A549 (cell line): ENCODE measurements around the gene ACACA. TPM values are rescaled to one million over a fixed set of nuclear protein-coding genes. Genes with fewer than 3 reads are reported as not detected.
A peak's percentile ranks its signal among the peaks of the same experiment; 100 is the strongest.
"Not testable (repeated sequence)": the region's sequence is repeated elsewhere in the genome, so short reads cannot be mapped to it uniquely, and the experiment has no call there.

Experiments used
- ATAC-seq, 2 experiments: fragments of 200-7000 bp in 1 of 2; fragments of >200 bp in 1 of 2; cut with Nextera tagmentation in 1 of 2; cut with Tn5 transposase in 1 of 2; 3 replicates each; pipeline versions ENCODE4 v1.8.0 to v1.9.1; 2018 to 2020; ENCODE audit warnings: mild to moderate bottlenecking in 1 of 2, moderate library complexity in 1 of 2
- CTCF ChIA-PET: fragments of 300-600 bp; sonication (Branson Sonifier 250); formaldehyde crosslinking; extraction: SDS; loops from one replicate; lab custom pipeline; 2021; ENCODE audit warnings: antibody characterized with exemption, inconsistent platforms; lab: Yijun Ruan, JAX
- POLR2A ChIA-PET: fragments of 350-600 bp; formaldehyde crosslinking; extraction: SDS; loops from one replicate; lab custom pipeline; 2021; ENCODE audit warnings: antibody characterized with exemption, inconsistent platforms; lab: Yijun Ruan, JAX
- DNase-seq, 2 experiments: peaks; one replicate each; pipeline versions ENCODE4 v3.0.0 to v3.0.0-alpha.2; 2011 to 2016; ENCODE audit warnings: low read depth in 1 of 2, low spot score in 1 of 2
- FAIRE-seq: peaks from 2 replicates; lab custom pipeline; 2011; peaks lifted over from hg19 to GRCh38; lab: Jason Lieb, UNC
- H3K27ac ChIP-seq, 2 experiments: fragments of >200 bp; sonication (Bioruptor Twin); formaldehyde crosslinking; 3 replicates each; pipeline ENCODE4 v1.5.1; 2016 to 2017
- H3K4me1 ChIP-seq: fragments of >200 bp; sonication (Bioruptor Twin); formaldehyde crosslinking; 3 replicates; pipeline ENCODE4 v1.6.1; 2016
- H3K4me2 ChIP-seq: fragments of >200 bp; sonication (Bioruptor Twin); formaldehyde crosslinking; 3 replicates; pipeline ENCODE4 v1.6.1; 2016
- H3K4me3 ChIP-seq: fragments of >200 bp; sonication (Bioruptor Twin); formaldehyde crosslinking; 3 replicates; pipeline ENCODE4 v1.5.1; 2016
- H3K9me3 ChIP-seq: fragments of >200 bp; sonication (Bioruptor Twin); formaldehyde crosslinking; 3 replicates; pipeline ENCODE4 v1.6.1; 2016
- CBX2 ChIP-seq: fragments of 200-600 bp; sonication (generic); IDR thresholded peaks from 2 replicates; pipeline ENCODE4 v1.6.1; 2016; ENCODE audit warnings: low read depth, mild to moderate bottlenecking, borderline replicate concordance
- CBX8 ChIP-seq: fragments of 200-600 bp; sonication (generic); IDR thresholded peaks from 2 replicates; pipeline ENCODE4 v1.6.1; 2016
- CEBPB ChIP-seq, 2 experiments: fragments of >200 bp in 1 of 2; sonication (Bioruptor Twin) in 1 of 2; formaldehyde crosslinking in 1 of 2; IDR thresholded peaks; 2 replicates each; pipeline ENCODE4 v1.6.1; 2012 to 2016
- E2F6 ChIP-seq: IDR thresholded peaks from 2 replicates; pipeline ENCODE4 v1.6.1; 2012; ENCODE audit warnings: low read depth, borderline replicate concordance
- EHMT2 ChIP-seq: fragments of 200-600 bp; sonication (generic); IDR thresholded peaks from 2 replicates; pipeline ENCODE4 v1.6.1; 2016; ENCODE audit warnings: antibody characterized with exemption, low read depth, mild to moderate bottlenecking, moderate library complexity
- JUNB ChIP-seq: fragments of >200 bp; sonication (Bioruptor Twin); formaldehyde crosslinking; IDR thresholded peaks from 2 replicates; pipeline ENCODE4 v1.6.1; 2016
- KDM5A ChIP-seq: fragments of 200-600 bp; sonication (generic); IDR thresholded peaks from 2 replicates; pipeline ENCODE4 v1.6.1; 2016; ENCODE audit warnings: antibody characterized with exemption, mild to moderate bottlenecking
- POLR2A ChIP-seq: IDR thresholded peaks from 2 replicates; pipeline ENCODE4 v1.6.1; 2012; ENCODE audit warnings: mild to moderate bottlenecking, low read length
- POLR2AphosphoS2 ChIP-seq: conservative IDR thresholded peaks from 2 replicates; pipeline ENCODE4 v1.6.1; 2012; ENCODE audit warnings: low read length, improper control_type of control experiment, inconsistent platforms
- RCOR1 ChIP-seq: fragments of 150-350 bp; IDR thresholded peaks from 2 replicates; pipeline ENCODE4 v1.6.1; 2014; ENCODE audit warnings: antibody characterized with exemption, low read length, low read depth
- SREBF2 ChIP-seq: fragments of 450-650 bp; IDR thresholded peaks from 2 replicates; pipeline ENCODE4 v1.6.1; 2014; ENCODE audit warnings: mild to moderate bottlenecking, moderate library complexity
- ZNF302 ChIP-seq: fragments of 250-450 bp; sonication (Bioruptor Pico); IDR thresholded peaks from 2 replicates; pipeline ENCODE4 v1.9.0; 2021; ENCODE audit warnings: inconsistent platforms, mild to moderate bottlenecking, moderate library complexity
- WGBS: methylation state at CpG from one replicate; pipeline ENCODE4 v1.1.6; 2017; ENCODE audit errors: missing lambda C conversion rate; 5-methylcytosine and 5-hydroxymethylcytosine counted together
- polyA plus RNA-seq, 4 experiments: library from polyadenylated mRNA; depleted of rRNA in 3 of 4; stranded (reverse); fragments of >200 nt; fragmentation: RNase III in 1 of 4; extraction: RNeasy Plus Mini Kit Qiagen cat#74134 plus additional on column Dnase treatment in 1 of 4; gene quantifications; 2 replicates in 3 of 4; 3 replicates in 1 of 4; pipeline ENCODE4 v1.2.3, GENCODE V29; 2011 to 2017
- TF ChIP-seq, protein P1 (sequence below): IDR thresholded peaks from 2 replicates; pipeline ENCODE4 v1.6.1; 2012

ACACA gene
- polyA plus RNA-seq, 2 of the 4 experiments (the other 2 are of a cell fraction), result 51.8 to 112 TPM

DNA sequence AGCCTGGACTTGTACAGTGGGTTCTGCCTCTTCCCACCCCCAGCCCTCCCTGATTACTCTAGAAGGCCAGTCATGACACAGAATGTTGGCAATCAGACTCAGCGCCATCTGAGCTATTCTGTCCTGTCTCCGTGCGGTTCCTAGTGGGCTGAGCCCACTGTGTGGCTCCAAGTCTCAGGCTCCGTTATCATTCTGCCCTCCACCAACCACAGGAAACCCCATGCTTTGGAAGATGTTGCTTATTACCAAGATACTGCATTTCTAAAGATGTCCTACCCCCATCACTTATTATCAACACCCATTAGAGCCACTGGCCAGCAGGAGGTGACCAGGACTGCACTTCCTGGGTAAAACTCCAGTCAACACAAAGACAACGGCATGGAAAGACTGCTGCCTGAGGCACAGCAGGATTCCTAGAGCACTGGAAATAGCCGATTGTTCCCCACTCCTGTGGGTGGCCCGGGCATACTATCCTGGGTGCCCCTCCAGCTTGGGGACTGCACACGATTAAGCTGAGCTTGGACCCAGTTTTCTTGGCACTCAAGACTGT is 324.2 kb downstream of the ACACA start:
- H3K4me3 ChIP-seq, result no peak overlapping the region
- FAIRE-seq (no peak), ATAC-seq (peak; percentile 24 to 26; a peak in 4 of 6 replicates), DNase-seq (no peak)
- CTCF ChIA-PET, result interaction anchor here (1.2 to 5.0 kb wide), 7 partner anchors 13 to 479 kb away, joined by 3 to 25 read pairs (median 4); no protein-coding TSS in a partner anchor
- TF ChIP-seq JUNB, result no peak
- no peak for TF ChIP-seq ZNF302 (CRISPR knock-in tag)
- H3K4me2 ChIP-seq, result no peak overlapping the region
- no peaks in the 10 kb centered on the region for H3K4me1 ChIP-seq
- WGBS, result 93% methylated on average over 8 of the region's 8 CpGs
- H3K9me3 ChIP-seq, result no peaks in the 10 kb centered on the region
- no peak overlapping the region for H3K27ac ChIP-seq
- POLR2A ChIA-PET, result no interaction called here

GRCh38 chr17:37081287-37081686 is 325.3 kb downstream of the ACACA start:
- DNase-seq (peak in 1 of 2 experiments; percentile 22), ATAC-seq (peak; percentile 47 to 58; a peak in 4 of 6 replicates), FAIRE-seq (no peak)
- CTCF ChIA-PET, result interaction anchor here (1.5 to 5.0 kb wide), 3 partner anchors 14 to 478 kb away, joined by 4 to 25 read pairs (median 4); no protein-coding TSS in a partner anchor
- Histone ChIP-seq H3K9me3 (no peaks in the 10 kb centered on the region), H3K4me1 (no peaks in the 10 kb centered on the region), H3K4me3 (no peak overlapping the region), H3K27ac (no peak overlapping the region), H3K4me2 (no peak overlapping the region)
- POLR2A ChIA-PET, result no interaction called here
- no peak for TF ChIP-seq POLR2A
- peak; percentile 71; the same call in 1 of the 2 replicates for TF ChIP-seq POLR2AphosphoS2
- no peak for TF ChIP-seq CBX8
- 88% methylated on average over 5 of the region's 5 CpGs for WGBS

DNA sequence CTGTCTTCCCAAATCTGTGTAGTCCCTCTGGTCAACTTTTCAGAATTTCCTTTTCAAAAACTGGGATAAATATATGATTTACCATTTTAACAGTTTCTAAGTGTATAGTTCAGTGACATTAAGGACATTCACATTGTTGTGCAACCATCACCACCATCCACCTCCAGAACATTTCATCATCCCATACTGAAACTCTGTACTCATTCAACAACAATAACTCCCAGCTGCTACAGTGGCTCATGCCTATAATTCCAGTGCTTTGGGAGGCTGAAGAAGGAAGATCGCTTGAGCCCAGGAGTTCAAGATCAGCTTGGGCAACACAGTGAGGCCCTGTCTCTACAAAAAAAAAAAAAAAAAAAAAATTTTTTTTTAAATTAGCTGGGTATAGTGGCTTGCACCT is 326.9 kb downstream of the ACACA start:
- ChIA-PET CTCF (no interaction called here), POLR2A (no interaction called here)
- Histone ChIP-seq H3K4me1 (no peaks in the 10 kb centered on the region), H3K9me3 (no peaks in the 10 kb centered on the region), H3K4me2 (no peak overlapping the region), H3K4me3 (no peak overlapping the region), H3K27ac (no peak overlapping the region)
- TF ChIP-seq POLR2AphosphoS2, result no peak
- TF ChIP-seq E2F6, result no peak
- TF ChIP-seq, protein P1, sequence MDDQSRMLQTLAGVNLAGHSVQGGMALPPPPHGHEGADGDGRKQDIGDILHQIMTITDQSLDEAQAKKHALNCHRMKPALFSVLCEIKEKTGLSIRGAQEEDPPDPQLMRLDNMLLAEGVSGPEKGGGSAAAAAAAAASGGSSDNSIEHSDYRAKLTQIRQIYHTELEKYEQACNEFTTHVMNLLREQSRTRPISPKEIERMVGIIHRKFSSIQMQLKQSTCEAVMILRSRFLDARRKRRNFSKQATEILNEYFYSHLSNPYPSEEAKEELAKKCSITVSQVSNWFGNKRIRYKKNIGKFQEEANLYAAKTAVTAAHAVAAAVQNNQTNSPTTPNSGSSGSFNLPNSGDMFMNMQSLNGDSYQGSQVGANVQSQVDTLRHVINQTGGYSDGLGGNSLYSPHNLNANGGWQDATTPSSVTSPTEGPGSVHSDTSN, result no peak
- TF ChIP-seq CEBPB (IDR thresholded peaks at IDR 0.05), result peak in 1 of 2 experiments; percentile 38; a peak in 1 of 4 replicates
- no peak for TF ChIP-seq EHMT2
- TF ChIP-seq SREBF2, result no peak
- TF ChIP-seq POLR2A, result no peak
- TF ChIP-seq CBX2, result no peak
- no peak for TF ChIP-seq RCOR1
- DNase-seq, result no peak
- no peak for FAIRE-seq
- 85% methylated on average over 1 of the region's 1 CpG for WGBS
- no peak for ATAC-seq

- FAIRE-seq, result no peak
- ATAC-seq, result no peak
- Histone ChIP-seq H3K4me1 (no peaks in the 10 kb centered on the region), H3K9me3 (no peaks in the 10 kb centered on the region)
- 87% methylated on average over 2 of the region's 2 CpGs for WGBS
- POLR2A ChIA-PET, result no interaction called here
- TF ChIP-seq KDM5A, result no peak
- TF ChIP-seq, all 56 proteins: peak for 0
- H3K27ac ChIP-seq, result no peak overlapping the region
- H3K4me2 ChIP-seq, result no peak overlapping the region
- CTCF ChIA-PET, result interaction anchor here (0.8 to 1.5 kb wide), 3 partner anchors 11 to 294 kb away, joined by 4 to 8 read pairs (median 5); no protein-coding TSS in a partner anchor
- H3K4me3 ChIP-seq, result no peak overlapping the region
- DNase-seq, result no peak
Observed at GRCh38 chr17:37079065-37079708, 327.4 kb downstream of the ACACA start.

DNA sequence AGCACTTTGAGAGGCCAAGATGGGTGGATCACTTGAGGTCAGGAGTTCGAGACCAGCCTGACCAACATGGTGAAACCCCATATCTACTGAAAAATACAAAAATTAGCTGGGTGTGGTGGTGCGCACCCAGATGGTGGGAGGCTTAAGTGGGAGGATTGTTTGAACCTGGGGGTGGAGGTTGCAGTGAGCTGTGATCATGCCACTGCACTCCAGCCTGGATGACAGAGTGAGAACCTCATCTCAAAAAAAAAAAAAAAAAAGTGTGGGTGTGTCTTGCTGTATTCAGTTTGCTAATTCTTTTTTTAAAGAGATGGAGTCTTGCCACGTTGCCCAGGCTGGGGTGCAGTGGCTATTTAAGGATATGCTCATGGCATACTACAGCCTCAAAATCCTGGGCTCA is 333.2 kb downstream of the ACACA start:
- not testable (repeated sequence) for FAIRE-seq

More for the DNA sequence above, 333.2 kb downstream of the ACACA start:
- WGBS, result 59% methylated on average over 3 of the region's 3 CpGs
- H3K9me3 ChIP-seq, H3K4me1 ChIP-seq, DNase-seq, POLR2A ChIA-PET, H3K4me3 ChIP-seq, H3K27ac ChIP-seq, ATAC-seq, H3K4me2 ChIP-seq: not testable (repeated sequence)
- CTCF ChIA-PET, result interaction anchor here (1.3 kb wide), 1 partner anchor 23 kb away, joined by 5 read pairs; no protein-coding TSS in a partner anchor
